BLaER1 treated with 17β-estradiol and CSF1 and Interleukin-3, amounts not matched to agents 10 nM and 100 nM (cell line): ENCODE results near the gene ACVR1B.
A peak's percentile ranks its signal among the peaks of the same experiment; 100 is the strongest.

Experiments
- H3K27ac ChIP-seq, 11 experiments: shearing (Covaris generic); formaldehyde crosslinking; 2 replicates each; pipeline ENCODE4 v1.8.1; 2022
- H3K27me3 ChIP-seq, 11 experiments: shearing (Covaris generic); formaldehyde crosslinking; 2 replicates each; pipeline ENCODE4 v1.8.1; 2022
- H3K36me3 ChIP-seq, 11 experiments: shearing (Covaris generic); formaldehyde crosslinking; 2 replicates each; pipeline ENCODE4 v1.8.1; 2022
- H3K4me1 ChIP-seq, 10 experiments: shearing (Covaris generic); formaldehyde crosslinking; 2 replicates each; pipeline ENCODE4 v1.8.1; 2022
- H3K4me2 ChIP-seq, 11 experiments: shearing (Covaris generic); formaldehyde crosslinking; 2 replicates each; pipeline ENCODE4 v1.8.1; 2022
- H3K4me3 ChIP-seq, 10 experiments: shearing (Covaris generic); formaldehyde crosslinking; 2 replicates each; pipeline ENCODE4 v1.8.1; 2022
- H3K9ac ChIP-seq, 11 experiments: shearing (Covaris generic); formaldehyde crosslinking; 2 replicates each; pipeline ENCODE4 v1.8.1; 2022
- H3K9me3 ChIP-seq, 11 experiments: shearing (Covaris generic); formaldehyde crosslinking; replicated peaks in 1 of 11; 2 replicates each; pipeline ENCODE4 v1.8.1; 2022
- H4K20me1 ChIP-seq, 11 experiments: shearing (Covaris generic); formaldehyde crosslinking; 2 replicates each; pipeline ENCODE4 v1.8.1; 2022
- Cebpa-rat ChIP-seq, 11 experiments: shearing (Covaris generic); IDR thresholded peaks; 2 replicates each; pipeline ENCODE4 v1.8.1; 2022

ACVR1B gene

GRCh38 chr12:51943346-51943745, 8.2 kb upstream of the ACVR1B start:
- H3K9me3 ChIP-seq, result peaks cover 21 to 46% (median 28%) of the 10 kb centered on the region in 11 experiments
- no peak for TF ChIP-seq Cebpa-rat (IDR thresholded peaks at IDR 0.05)
- peak overlapping the region in 7 of 11 experiments; percentile 74 to 94 (median 77); a peak in 9 of 22 replicates for H3K4me2 ChIP-seq
- H3K9ac ChIP-seq, result no peak overlapping the region
- H3K27ac ChIP-seq, result no peak overlapping the region
- no peaks in the 10 kb centered on the region for H4K20me1 ChIP-seq
- H3K4me3 ChIP-seq, result no peak overlapping the region
- no peaks in the 10 kb centered on the region for H3K27me3 ChIP-seq
- peaks cover 17 to 46% (median 37%) of the 10 kb centered on the region in 10 experiments for H3K4me1 ChIP-seq
- H3K36me3 ChIP-seq, result peaks cover 0 to 3% (median 0%) of the 10 kb centered on the region in 11 experiments; a peak in 1 of 22 replicates

- H3K4me1 ChIP-seq, result peaks cover 18 to 60% (median 50%) of the 10 kb centered on the region in 10 experiments
- peak overlapping the region in 2 of 10 experiments; percentile 14 to 19; a peak in 1 of 20 replicates for H3K4me3 ChIP-seq
- peaks cover 0 to 3% (median 0%) of the 10 kb centered on the region in 11 experiments; a peak in 1 of 22 replicates for H3K36me3 ChIP-seq
- no peaks in the 10 kb centered on the region; a peak in 1 of 22 replicates for H4K20me1 ChIP-seq
- H3K9ac ChIP-seq, result no peak overlapping the region
- H3K4me2 ChIP-seq, result no peak overlapping the region
- no peak overlapping the region for H3K27ac ChIP-seq
- H3K9me3 ChIP-seq, result peaks cover 21 to 46% (median 28%) of the 10 kb centered on the region in 11 experiments
- H3K27me3 ChIP-seq, result no peaks in the 10 kb centered on the region
- no peak for TF ChIP-seq Cebpa-rat (IDR thresholded peaks at IDR 0.05)
Measured at GRCh38 chr12:51944608-51945233, 6.8 kb upstream of the ACVR1B start.

GRCh38 chr12:51947246-51947996, 4.1 kb upstream of the ACVR1B start:
- Histone ChIP-seq H3K4me1 (peaks cover 8 to 49% (median 39%) of the 10 kb centered on the region in 10 experiments; a peak in 19 of 20 replicates), H3K4me3 (no peak overlapping the region), H3K27ac (no peak overlapping the region), H3K36me3 (peaks cover 0 to 3% (median 0%) of the 10 kb centered on the region in 11 experiments; a peak in 1 of 22 replicates), H4K20me1 (no peaks in the 10 kb centered on the region; a peak in 1 of 22 replicates), H3K9ac (no peak overlapping the region), H3K27me3 (no peaks in the 10 kb centered on the region), H3K4me2 (peak overlapping the region in 6 of 11 experiments; percentile 79 to 90 (median 86); a peak in 6 of 22 replicates), H3K9me3 (peaks cover 21 to 46% (median 28%) of the 10 kb centered on the region in 11 experiments)
- TF ChIP-seq Cebpa-rat (IDR thresholded peaks at IDR 0.05), result no peak

- H3K36me3 ChIP-seq, result peaks cover 0 to 3% (median 0%) of the 10 kb centered on the region in 11 experiments; a peak in 2 of 22 replicates
- peak overlapping the region in 8 of 11 experiments; percentile 69 to 90 (median 85); a peak in 13 of 22 replicates for H3K4me2 ChIP-seq
- H3K4me1 ChIP-seq, result peaks cover 10 to 45% (median 34%) of the 10 kb centered on the region in 10 experiments; a peak in 19 of 20 replicates
- peaks cover 0 to 4% (median 0%) of the 10 kb centered on the region in 11 experiments; a peak in 3 of 22 replicates for H4K20me1 ChIP-seq
- no peak overlapping the region for H3K4me3 ChIP-seq
- no peak for TF ChIP-seq Cebpa-rat (IDR thresholded peaks at IDR 0.05)
- H3K9ac ChIP-seq, result no peak overlapping the region
- H3K27me3 ChIP-seq, result no peaks in the 10 kb centered on the region
- H3K27ac ChIP-seq, result no peak overlapping the region
- peaks cover 21 to 42% (median 28%) of the 10 kb centered on the region in 11 experiments for H3K9me3 ChIP-seq
Measured at GRCh38 chr12:51948066-51948465, 3.4 kb upstream of the ACVR1B start.

GRCh38 chr12:51949342-51950030, 2.0 kb upstream of the ACVR1B start:
- peaks cover 3 to 18% (median 11%) of the 10 kb centered on the region in 11 experiments; a peak in 18 of 22 replicates for H4K20me1 ChIP-seq
- peaks cover 12 to 27% (median 16%) of the 10 kb centered on the region in 11 experiments for H3K9me3 ChIP-seq
- H3K9ac ChIP-seq, result peak overlapping the region in 3 of 11 experiments; percentile 6 to 20 (median 10); a peak in 5 of 22 replicates
- peak overlapping the region in 7 of 11 experiments; percentile 16 to 64 (median 46); a peak in 11 of 22 replicates for H3K27ac ChIP-seq
- no peaks in the 10 kb centered on the region for H3K27me3 ChIP-seq
- peaks cover 0 to 4% (median 0%) of the 10 kb centered on the region in 11 experiments; a peak in 1 of 22 replicates for H3K36me3 ChIP-seq
- peak in 5 of 11 experiments; percentile 40 to 83 (median 59); a peak in 6 of 22 replicates for TF ChIP-seq Cebpa-rat (IDR thresholded peaks at IDR 0.05)
- peak overlapping the region; percentile 15 to 90 (median 79); a peak in 21 of 22 replicates for H3K4me2 ChIP-seq
- peaks cover 24 to 57% (median 45%) of the 10 kb centered on the region in 10 experiments for H3K4me1 ChIP-seq
- H3K4me3 ChIP-seq, result 0 out of 20 replicates have a peak overlapping the region, but pooled peaks of 1 of the 10 experiments have one; percentile 11

GRCh38 chr12:51950682-51951198, 759 bp upstream of the ACVR1B start:
- Histone ChIP-seq H3K4me3 (peak overlapping the region; percentile 86 to 99 (median 98)), H3K27me3 (no peaks in the 10 kb centered on the region), H3K9ac (peak overlapping the region; percentile 65 to 99 (median 97); a peak in 21 of 22 replicates), H3K27ac (peak overlapping the region in 9 of 11 experiments; percentile 13 to 98 (median 45); a peak in 15 of 22 replicates), H3K4me1 (peaks cover 36 to 69% (median 57%) of the 10 kb centered on the region in 10 experiments), H3K9me3 (peaks cover 0 to 15% (median 4%) of the 10 kb centered on the region in 11 experiments; a peak in 15 of 22 replicates), H3K36me3 (peaks cover 0 to 17% (median 3%) of the 10 kb centered on the region in 11 experiments; a peak in 9 of 22 replicates), H4K20me1 (peaks cover 12 to 31% (median 23%) of the 10 kb centered on the region in 11 experiments; a peak in 20 of 22 replicates), H3K4me2 (peak overlapping the region; percentile 71 to 98 (median 89))
- TF ChIP-seq Cebpa-rat (IDR thresholded peaks at IDR 0.05), result no peak

GRCh38 chr12:51951843-51952722, 584 bp downstream of the ACVR1B start:
- no peaks in the 10 kb centered on the region for H3K27me3 ChIP-seq
- H3K4me3 ChIP-seq, result peak overlapping the region; percentile 86 to 99 (median 98)

More at GRCh38 chr12:51951843-51952722, 584 bp downstream of the ACVR1B start:
- peaks cover 5 to 30% (median 16%) of the 10 kb centered on the region in 11 experiments; a peak in 19 of 22 replicates for H3K36me3 ChIP-seq
- H3K4me2 ChIP-seq, result peak overlapping the region; percentile 80 to 99 (median 95)
- peaks cover 49 to 75% (median 61%) of the 10 kb centered on the region in 10 experiments for H3K4me1 ChIP-seq
- H3K9ac ChIP-seq, result peak overlapping the region; percentile 93 to 99 (median 98)
- peaks cover 20 to 44% (median 34%) of the 10 kb centered on the region in 11 experiments; a peak in 20 of 22 replicates for H4K20me1 ChIP-seq
- TF ChIP-seq Cebpa-rat (IDR thresholded peaks at IDR 0.05), result no peak
- H3K27ac ChIP-seq, result peak overlapping the region; percentile 92 to 98 (median 96)
- peaks cover 0 to 5% (median 0%) of the 10 kb centered on the region in 11 experiments; a peak in 1 of 22 replicates for H3K9me3 ChIP-seq
